GM12878 (cell line): ENCODE results near the gene SAMD9. TPM values are rescaled to one million over a fixed set of nuclear protein-coding genes. Genes with fewer than 3 reads are reported as not detected.

ENCODE experiments used
- ATAC-seq: fragments of 200-7000 bp; cut with Tn5 transposase; 3 replicates; pipeline ENCODE4 v1.9.1; 2020; ENCODE audit warnings: mild to moderate bottlenecking, moderate library complexity
- BruUV-seq: library from RNA; stranded (reverse); fragments of 400-500 nt; replicated peaks from 2 replicates; lab custom pipeline; 2021; lab: Mats Ljungman, UMichigan
- CTCF ChIA-PET: fragments of 300-600 bp; sonication (Branson Sonifier 250); formaldehyde crosslinking; extraction: SDS; loops from one replicate; lab custom pipeline; 2021; ENCODE audit warnings: inconsistent platforms; lab: Yijun Ruan, JAX
- POLR2A ChIA-PET: fragments of 350-600 bp; formaldehyde crosslinking; extraction: SDS; loops from one replicate; lab custom pipeline; 2021; ENCODE audit warnings: inconsistent platforms; lab: Charles Lee
- RAD21 ChIA-PET: fragments of 300-600 bp; sonication (Branson Sonifier 250); formaldehyde crosslinking; loops from one replicate; lab custom pipeline; 2023; ENCODE audit warnings: antibody characterized with exemption; ENCODE audit not compliant: unreplicated experiment; lab: Charles Lee
- SMC1A ChIA-PET: fragments of 300-600 bp; sonication (Branson Sonifier 250); formaldehyde crosslinking; loops from one replicate; lab custom pipeline; 2023; ENCODE audit not compliant: unreplicated experiment, uncharacterized antibody; lab: Charles Lee
- DNase-seq: peaks from one replicate; pipeline ENCODE4 v3.0.0-alpha.2; 2011; ENCODE audit warnings: low read depth, low spot score
- FAIRE-seq: peaks from 3 replicates; lab custom pipeline; 2011; peaks lifted over from hg19 to GRCh38; lab: Jason Lieb, UNC
- H2AFZ ChIP-seq: 2 replicates; pipeline ENCODE4 v1.6.0; 2011; ENCODE audit warnings: low read depth, low read length, control low read depth; ENCODE audit not compliant: control insufficient read depth
- H3K27ac ChIP-seq: 2 replicates; pipeline ENCODE4 v1.5.1; 2011; ENCODE audit warnings: control low read depth; ENCODE audit not compliant: control insufficient read depth, insufficient read depth
- H3K27me3 ChIP-seq, 2 experiments: replicated peaks in 1 of 2; 2 replicates each; pipeline versions ENCODE4 v1.6.0 to v1.6.1; 2011; ENCODE audit warnings: low read length in 1 of 2; ENCODE audit not compliant: control insufficient read depth in 2 of 2, insufficient read depth in 2 of 2
- H3K36me3 ChIP-seq, 2 experiments: 2 replicates each; pipeline ENCODE4 v1.5.1; 2011; ENCODE audit warnings: low read length in 1 of 2; ENCODE audit not compliant: control insufficient read depth in 2 of 2, insufficient read depth in 2 of 2
- H3K4me1 ChIP-seq: 2 replicates; pipeline ENCODE4 v1.6.1; 2011; ENCODE audit warnings: mild to moderate bottlenecking, low read length, moderate library complexity, mixed read lengths; ENCODE audit not compliant: control insufficient read depth, insufficient read depth
- H3K4me2 ChIP-seq: 2 replicates; pipeline ENCODE4 v1.6.0; 2011; ENCODE audit warnings: control low read depth; ENCODE audit not compliant: control insufficient read depth, insufficient read depth
- H3K4me3 ChIP-seq: fragments of 200-600 bp; sonication (generic); 2 replicates; pipeline ENCODE4 v1.5.1; 2016
- H3K79me2 ChIP-seq: 2 replicates; pipeline ENCODE4 v1.6.0; 2011; ENCODE audit warnings: low read length; ENCODE audit not compliant: control insufficient read depth, insufficient read depth
- H3K9ac ChIP-seq: 2 replicates; pipeline ENCODE4 v1.8.0; 2011; ENCODE audit warnings: low read length, control low read depth, mixed read lengths; ENCODE audit not compliant: control insufficient read depth, insufficient read depth
- H3K9me3 ChIP-seq: replicated peaks from 3 replicates; pipeline ENCODE4 v1.5.1; 2011; ENCODE audit warnings: mild to moderate bottlenecking, low read length; ENCODE audit not compliant: control insufficient read depth, insufficient read depth
- H4K20me1 ChIP-seq: 2 replicates; pipeline ENCODE4 v1.6.0; 2011; ENCODE audit not compliant: control insufficient read depth, insufficient read depth
- BACH1 ChIP-seq: fragments of 450-650 bp; IDR thresholded peaks from 2 replicates; pipeline ENCODE4 v1.6.1; 2017; ENCODE audit warnings: mild to moderate bottlenecking, borderline replicate concordance
- BRCA1 ChIP-seq: IDR thresholded peaks from 2 replicates; pipeline ENCODE4 v1.6.1; 2011; ENCODE audit warnings: low read depth, low read length, improper control_type of control experiment
- CBX5 ChIP-seq: sonication (generic); IDR thresholded peaks from 2 replicates; pipeline ENCODE4 v1.6.1; 2016; ENCODE audit warnings: low read depth, moderate library complexity, mild to moderate bottlenecking, inconsistent platforms
- CEBPB ChIP-seq, 2 experiments: fragments of 150-350 bp in 1 of 2; IDR thresholded peaks; 2 replicates each; pipeline ENCODE4 v1.6.1; 2012 to 2014; ENCODE audit warnings: low read depth in 2 of 2, low read length in 2 of 2, borderline replicate concordance in 1 of 2, inconsistent platforms in 1 of 2
- CHD1 ChIP-seq: IDR thresholded peaks from 2 replicates; pipeline ENCODE4 v1.6.1; 2012; ENCODE audit warnings: low read depth, low read length, improper control_type of control experiment
- EZH2 ChIP-seq: IDR thresholded peaks from 2 replicates; pipeline ENCODE4 v1.6.1; 2012; ENCODE audit warnings: low read depth, mild to moderate bottlenecking, control low read depth, inconsistent platforms, low read length, borderline replicate concordance; ENCODE audit not compliant: control insufficient read depth
- GATAD2B ChIP-seq: fragments of 450-650 bp; conservative IDR thresholded peaks from 2 replicates; pipeline ENCODE4 v1.6.1; 2017; ENCODE audit warnings: low read depth, mild to moderate bottlenecking, moderate library complexity
- HDAC2 ChIP-seq: fragments of 200-600 bp; sonication (generic); IDR thresholded peaks from 2 replicates; pipeline ENCODE4 v1.6.1; 2017
- JUNB ChIP-seq: IDR thresholded peaks from 2 replicates; pipeline ENCODE4 v1.6.1; 2016; ENCODE audit warnings: antibody characterized with exemption, mild to moderate bottlenecking
- KDM1A ChIP-seq: fragments of 200-600 bp; sonication (generic); IDR thresholded peaks from 2 replicates; pipeline ENCODE4 v1.6.1; 2016; ENCODE audit warnings: borderline replicate concordance
- MYC ChIP-seq: IDR thresholded peaks from 2 replicates; pipeline ENCODE4 v1.6.1; 2011; ENCODE audit warnings: mild to moderate bottlenecking, low read length, moderate library complexity, inconsistent platforms; ENCODE audit not compliant: insufficient read depth, insufficient replicate concordance, insufficient read length, severe bottlenecking
- PAX5 ChIP-seq: IDR thresholded peaks from 2 replicates; pipeline ENCODE4 v1.6.1; 2011; ENCODE audit warnings: low read depth, low read length, borderline replicate concordance
- RB1 ChIP-seq: fragments of 450-650 bp; formaldehyde crosslinking; IDR thresholded peaks from 2 replicates; pipeline ENCODE4 v1.6.1; 2017; ENCODE audit warnings: mild to moderate bottlenecking, borderline replicate concordance
- REST ChIP-seq: IDR thresholded peaks from 2 replicates; pipeline ENCODE4 v1.6.1; 2012; ENCODE audit warnings: mild to moderate bottlenecking, low read depth, low read length
- TCF7 ChIP-seq: IDR thresholded peaks from 2 replicates; pipeline ENCODE4 v1.6.1; 2014; ENCODE audit warnings: antibody characterized with exemption, borderline replicate concordance
- YBX1 ChIP-seq: fragments of 450-650 bp; IDR thresholded peaks from 2 replicates; pipeline ENCODE4 v1.6.1; 2016; ENCODE audit warnings: antibody characterized with exemption
- ZBTB40 ChIP-seq: fragments of 450-650 bp; IDR thresholded peaks from 2 replicates; pipeline ENCODE4 v1.6.1; 2016; ENCODE audit warnings: mild to moderate bottlenecking, moderate library complexity, borderline replicate concordance
- ZNF622 ChIP-seq: fragments of 450-650 bp; IDR thresholded peaks from 2 replicates; pipeline ENCODE4 v1.6.1; 2017; ENCODE audit warnings: mild to moderate bottlenecking, inconsistent platforms
- ZSCAN29 ChIP-seq: fragments of 450-650 bp; IDR thresholded peaks from 2 replicates; pipeline ENCODE4 v1.6.1; 2017; ENCODE audit warnings: mild to moderate bottlenecking, moderate library complexity
- WGBS: methylation state at CpG from one replicate; pipeline ENCODE4 v1.1.6; 2016; ENCODE audit warnings: low lambda C conversion rate; ENCODE audit not compliant: insufficient replicate concordance, insufficient coverage; ENCODE audit errors: missing lambda C conversion rate; 5-methylcytosine and 5-hydroxymethylcytosine counted together
- in situ Hi-C: fragments of 300-500 bp; cut with MboI; formaldehyde crosslinking; loops from 9 replicates; pipeline ENCODE4 v1.14.3; 2018; ENCODE audit warnings: mixed read lengths
- intact Hi-C: fragments of 100-400 bp; cut with micrococcal nuclease; formaldehyde crosslinking; loops from one replicate; pipeline ENCODE4 v1.14.2; 2022; ENCODE audit not compliant: unreplicated experiment
- polyA plus RNA-seq, 11 experiments: library from polyadenylated mRNA; depleted of rRNA in 4 of 11; unstranded in 6 of 11; stranded (reverse) in 5 of 11; fragments of >200 nt; fragmentation: Nextera tagmentation in 4 of 11; fragmentation: Illumina TruSeq in 1 of 11; extraction: Ambion mirVana in 4 of 11; extraction: Trizol in 1 of 11; gene quantifications; 1 replicate in 1 of 11; 2 replicates in 10 of 11; pipeline versions ENCODE4 v1.2.1 to v1.2.3, GENCODE V29; 2011 to 2016; ENCODE audit warnings: inconsistent platforms in 2 of 11, missing spikeins in 2 of 11, low read depth in 1 of 11
- total RNA-seq, 4 experiments: library from RNA; depleted of rRNA in 3 of 4; stranded (reverse); fragments of >200 nt in 3 of 4; fragmentation: Illumina TruSeq in 1 of 4; extraction: Trizol in 1 of 4; gene quantifications; 2 replicates each; pipeline versions ENCODE4 v1.2.1 to v1.2.3, GENCODE V29; 2013 to 2021

The SAMD9 gene
- total and polyA plus RNA-seq, 10 of the 15 experiments (the other 5 are each of a cell fraction or from before 2014, with no cell fraction given), result 6.4 to 37.1 (median 15.1) TPM

GRCh38 chr7:93164766-93165165, 47.0 kb upstream of the SAMD9 start:
- no peak; the same call in 2 of the 3 replicates for ATAC-seq
- CTCF ChIA-PET, result interaction anchor here (1.7 kb wide), 1 partner anchor 64 kb away, joined by 5 read pairs; no protein-coding TSS in a partner anchor
- POLR2A ChIA-PET, result no interaction called here
- peaks cover 2% of the 10 kb centered on the region; the same call in 1 of the 2 replicates for H3K4me1 ChIP-seq
- in situ Hi-C loops, result no loop called here
- SMC1A ChIA-PET, result interaction anchor here (2.2 to 2.6 kb wide), 2 partner anchors 12 to 64 kb away, joined by 7 to 18 read pairs; no protein-coding TSS in a partner anchor
- no peak for TF ChIP-seq YBX1
- no peak for TF ChIP-seq BACH1
- TF ChIP-seq EZH2, result no peak
- TF ChIP-seq KDM1A, result no peak
- TF ChIP-seq ZSCAN29, result no peak
- no peak for TF ChIP-seq CEBPB (IDR thresholded peaks at IDR 0.05; ENCODE audit: borderline replicate concordance in 1 of 2, low read depth in 2 of 2, low read length in 2 of 2)
- TF ChIP-seq ZNF622, result no peak
- no peak for TF ChIP-seq REST
- no peak for TF ChIP-seq BRCA1
- TF ChIP-seq GATAD2B, result no peak
- TF ChIP-seq ZBTB40, result no peak
- TF ChIP-seq CBX5, result no peak
- no peak for TF ChIP-seq TCF7
- TF ChIP-seq HDAC2, result no peak
- TF ChIP-seq PAX5, result no peak
- no peak for TF ChIP-seq CHD1
- TF ChIP-seq JUNB, result no peak
- TF ChIP-seq MYC, result no peak
- no peak for TF ChIP-seq RB1
- TF ChIP-seq, all 136 proteins: peak for 0
- FAIRE-seq (no peak), DNase-seq (no peak)
- Histone ChIP-seq H3K79me2 (no peaks in the 10 kb centered on the region), H3K27me3 (no peaks in the 10 kb centered on the region), H3K9me3 (peaks cover 16% of the 10 kb centered on the region), H3K4me2 (no peak overlapping the region), H2AFZ (peak overlapping the region; percentile 16; the same call in 1 of the 2 replicates), H3K4me3 (no peak overlapping the region), H4K20me1 (no peaks in the 10 kb centered on the region), H3K36me3 (no peaks in the 10 kb centered on the region), H3K27ac (peak overlapping the region; percentile 80), H3K9ac (no peak overlapping the region)
- intact Hi-C loops, result loop anchor here (1.0 kb wide), 1 partner anchor 16 kb away; the partner anchor contains the start of gene SAMD9L
- no TSS peak for BruUV-seq
- 91% methylated on average over 2 of the region's 2 CpGs for WGBS
- RAD21 ChIA-PET, result interaction anchor here (1.0 kb wide), 1 partner anchor 47 kb away, joined by 3 read pairs; the partner anchor contains the start of gene SAMD9
